NCI-H2196 treated with DMSO at 0.1 percent for 48 hours (cell line): ENCODE measurements around the gene CALCOCO2.
A peak's percentile ranks its signal among the peaks of the same experiment; 100 is the strongest.
"Not testable (repeated sequence)": the region's sequence is repeated elsewhere in the genome, so short reads cannot be mapped to it uniquely, and the experiment has no call there.

Experiments used
- DNase-seq: peaks from one replicate; lab custom pipeline; 2025; ENCODE audit not compliant: unreplicated experiment; lab: John Stamatoyannopoulos, UW

CALCOCO2 gene

DNA sequence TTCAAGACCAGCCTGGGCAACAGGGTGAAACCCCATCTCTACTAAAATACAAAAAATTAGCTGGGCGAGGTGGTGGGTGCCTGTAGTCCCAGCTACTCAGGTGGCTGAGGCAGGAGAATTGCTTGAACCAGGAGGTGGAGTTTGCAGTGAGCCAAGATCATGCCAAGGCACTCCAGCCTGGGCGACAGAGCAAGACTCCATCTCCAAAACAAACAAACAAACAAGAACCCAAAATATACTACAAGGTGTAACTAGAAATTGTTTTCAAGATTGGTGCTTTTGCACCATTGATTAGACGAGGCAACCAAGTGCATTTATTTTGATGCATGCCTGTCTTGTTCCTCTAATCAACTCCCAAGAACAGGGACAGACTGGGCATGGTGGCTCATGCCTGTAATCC lies 41.6 kb downstream of the CALCOCO2 start:
- not testable (repeated sequence) for DNase-seq

DNA sequence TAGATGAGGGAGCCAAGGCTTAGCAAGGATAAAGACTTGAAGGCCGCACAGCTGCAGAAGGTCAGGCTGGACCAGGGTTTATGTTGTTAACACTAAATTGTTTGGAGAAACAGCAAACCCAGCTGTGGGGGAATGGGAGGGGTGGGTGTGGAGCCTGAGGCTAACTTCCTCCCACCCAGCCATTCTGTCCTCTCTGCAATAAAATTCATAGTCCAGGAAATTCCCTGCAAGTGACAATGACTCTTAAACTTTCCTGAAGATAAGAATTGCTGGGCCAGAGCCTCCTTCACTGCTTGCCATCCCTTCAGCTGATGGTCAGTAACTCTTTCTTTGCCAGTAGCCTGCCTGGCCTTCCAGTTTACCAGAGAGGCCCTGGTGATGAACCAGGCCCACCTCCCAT lies 42.4 kb downstream of the CALCOCO2 start:
- no peak for DNase-seq

DNA sequence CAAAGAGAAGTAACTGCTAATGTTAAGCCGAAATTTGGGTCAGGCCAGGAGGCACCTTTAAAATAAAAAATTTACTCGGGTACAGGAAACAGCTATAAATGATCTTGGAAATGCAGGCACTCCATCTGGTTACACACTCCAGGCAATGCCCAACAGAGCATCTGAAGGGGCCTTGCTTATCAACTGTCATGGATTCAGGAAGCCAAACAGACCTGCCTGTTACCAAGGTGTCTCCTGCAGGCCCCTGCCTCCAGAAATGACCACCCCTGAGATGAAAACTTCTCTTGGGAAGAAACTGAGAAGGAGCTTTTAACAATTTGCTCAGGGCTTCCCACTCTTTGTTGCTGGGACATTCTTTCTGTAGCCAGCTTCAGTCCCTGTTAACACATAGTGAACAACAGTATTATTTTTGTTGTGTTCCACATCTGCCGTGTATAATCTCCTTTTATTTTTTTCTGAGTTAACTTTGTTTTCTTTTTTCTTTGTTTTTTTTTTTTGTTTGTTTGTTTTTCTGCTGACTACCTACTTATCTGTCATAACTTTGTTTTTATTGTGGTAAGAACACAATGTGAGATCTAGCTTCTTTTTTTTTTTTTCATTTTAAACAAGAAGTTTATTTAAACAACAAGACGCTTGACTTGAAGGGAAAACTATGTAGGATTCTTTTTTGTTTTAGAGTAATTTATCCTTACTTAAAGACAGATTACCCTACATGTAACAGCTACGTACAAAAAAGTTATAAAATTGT lies 43.0 kb downstream of the CALCOCO2 start:
- no peak for DNase-seq

DNA sequence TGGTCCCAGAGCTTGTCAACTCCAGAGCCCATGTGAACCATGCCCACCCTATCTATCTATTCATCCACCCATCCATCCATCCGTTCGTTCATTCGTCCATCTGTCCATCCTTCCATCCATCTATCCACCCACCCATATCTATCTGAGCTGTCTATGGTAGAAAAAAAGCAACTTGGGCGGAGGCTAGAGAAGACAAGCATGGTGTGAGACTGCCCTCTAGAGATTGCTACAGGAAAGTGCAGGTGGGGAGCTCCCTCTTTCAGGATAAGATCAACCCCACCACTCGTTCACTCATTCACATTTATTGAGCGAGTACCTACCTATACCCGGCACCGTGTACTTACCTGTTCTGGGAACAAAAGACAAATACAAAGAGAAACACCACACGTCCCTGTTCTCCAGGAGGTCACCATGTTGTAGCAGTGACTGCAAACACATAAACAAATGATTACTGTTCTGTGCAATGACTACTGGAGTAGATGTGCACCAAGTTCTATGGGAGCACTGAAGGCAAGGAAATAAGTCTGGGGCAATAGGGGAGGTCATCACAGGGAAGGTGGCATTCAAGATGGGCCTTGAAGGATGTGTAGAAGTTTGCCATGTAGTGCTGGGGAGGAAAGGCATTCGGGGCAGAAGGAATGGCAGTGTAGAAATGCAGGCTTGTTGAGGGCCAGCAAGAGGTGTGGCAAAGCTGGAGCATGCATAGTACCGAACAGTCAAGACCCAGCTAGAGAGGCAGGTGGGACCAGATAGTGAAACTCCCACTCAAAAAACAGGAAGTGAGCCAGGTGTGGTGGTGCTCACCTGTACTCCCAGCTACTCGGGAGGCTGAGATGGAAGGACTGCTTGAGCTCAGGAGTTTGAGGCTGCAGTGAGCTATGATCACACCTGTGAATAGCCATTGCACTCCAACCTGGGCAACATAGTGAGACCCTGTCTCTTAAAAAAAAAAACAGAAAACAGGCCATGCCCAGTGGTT lies 48.4 kb downstream of the CALCOCO2 start:
- peak; percentile 75 for DNase-seq

DNA sequence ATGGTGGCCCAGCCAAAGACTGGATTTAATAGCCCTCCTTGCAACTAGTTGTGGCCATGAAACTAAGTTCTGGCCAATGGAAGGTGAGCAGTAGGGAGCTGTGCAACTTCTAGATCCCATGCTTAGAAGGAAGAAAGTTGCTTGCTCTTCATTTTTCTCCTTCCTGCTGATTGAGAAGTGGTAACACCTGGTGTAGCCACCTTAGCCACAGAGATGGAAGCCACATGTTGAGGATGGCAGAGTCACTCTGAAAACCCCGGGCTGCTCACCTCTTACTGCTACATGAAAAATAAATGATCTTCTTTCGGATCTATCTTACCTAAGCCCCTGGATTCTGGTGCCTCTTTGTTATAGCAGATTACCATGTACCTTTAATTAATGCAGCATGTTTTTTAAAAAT lies 51.4 kb downstream of the CALCOCO2 start:
- DNase-seq: no peak

DNA sequence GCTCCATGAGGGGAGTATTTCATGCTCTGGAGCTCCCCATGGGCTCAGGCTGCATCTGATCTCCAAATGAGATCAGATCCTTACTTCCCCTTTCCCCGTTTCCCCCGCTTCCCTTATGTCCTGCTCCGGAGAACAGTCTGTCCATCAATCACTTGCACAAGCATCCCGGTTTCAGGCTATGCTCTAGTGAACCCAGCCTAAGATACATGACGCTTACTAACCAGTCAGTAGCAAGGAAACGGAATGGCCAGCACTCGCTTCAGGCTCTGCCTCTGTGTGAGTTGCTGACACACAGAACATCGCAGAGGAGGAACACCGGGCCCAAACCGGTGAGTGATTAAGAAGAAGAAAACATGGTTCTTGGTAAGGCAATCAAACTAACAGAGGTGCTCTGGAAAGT lies 52.3 kb downstream of the CALCOCO2 start:
- DNase-seq: no peak

DNA sequence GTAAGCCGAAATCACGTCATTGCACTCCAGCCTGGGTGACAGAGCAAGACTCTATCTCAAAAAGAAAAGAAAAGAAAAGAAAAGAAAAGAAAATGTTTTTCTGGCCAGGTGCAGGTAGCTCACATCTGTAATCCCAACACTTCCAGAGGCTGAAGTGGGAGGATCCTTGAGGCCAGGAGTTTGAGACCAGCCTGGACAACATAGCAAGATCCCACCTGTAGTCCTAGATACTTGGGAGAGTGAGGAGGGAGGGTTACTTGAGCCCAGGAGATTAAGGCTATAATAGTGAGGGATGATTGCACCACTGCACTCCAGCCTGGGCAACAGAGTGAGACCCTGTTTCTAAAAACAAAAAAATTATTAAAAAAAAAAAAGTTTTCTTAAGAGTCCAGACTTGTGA lies 59.3 kb downstream of the CALCOCO2 start:
- DNase-seq: no peak

DNA sequence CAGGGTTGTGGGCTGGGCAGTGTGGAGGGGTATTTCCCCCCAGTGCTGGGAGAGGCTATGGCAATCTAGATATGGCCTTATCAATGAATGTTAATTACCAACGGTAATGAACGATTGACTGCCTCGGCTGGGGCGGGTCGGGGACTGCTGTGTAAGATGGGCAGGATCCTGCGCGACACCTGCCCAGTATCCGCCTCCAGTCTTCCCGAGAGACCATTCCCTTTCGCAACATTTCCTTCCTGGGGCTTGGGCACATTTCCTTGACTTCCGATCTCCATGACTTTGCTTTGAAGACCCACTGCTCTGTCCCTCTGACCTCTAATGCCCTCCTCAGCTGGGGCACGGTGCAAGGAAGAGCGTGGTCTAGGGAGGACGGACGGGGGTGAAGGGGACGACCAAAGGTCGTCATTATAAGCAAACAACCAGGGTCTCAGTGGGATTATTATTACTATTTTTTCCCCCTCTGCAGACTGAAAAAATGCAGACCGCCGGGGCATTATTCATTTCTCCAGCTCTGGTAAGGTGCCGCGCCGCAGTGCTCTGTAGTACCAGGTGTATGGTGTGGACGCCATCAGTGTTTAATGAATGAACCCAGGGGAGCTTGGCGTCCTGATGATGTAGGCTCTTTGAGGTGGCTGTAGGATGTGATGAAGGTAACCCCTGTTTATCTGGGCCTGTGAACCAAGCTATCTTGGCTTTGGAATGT lies 62.3 kb downstream of the CALCOCO2 start:
- no peak for DNase-seq

DNA sequence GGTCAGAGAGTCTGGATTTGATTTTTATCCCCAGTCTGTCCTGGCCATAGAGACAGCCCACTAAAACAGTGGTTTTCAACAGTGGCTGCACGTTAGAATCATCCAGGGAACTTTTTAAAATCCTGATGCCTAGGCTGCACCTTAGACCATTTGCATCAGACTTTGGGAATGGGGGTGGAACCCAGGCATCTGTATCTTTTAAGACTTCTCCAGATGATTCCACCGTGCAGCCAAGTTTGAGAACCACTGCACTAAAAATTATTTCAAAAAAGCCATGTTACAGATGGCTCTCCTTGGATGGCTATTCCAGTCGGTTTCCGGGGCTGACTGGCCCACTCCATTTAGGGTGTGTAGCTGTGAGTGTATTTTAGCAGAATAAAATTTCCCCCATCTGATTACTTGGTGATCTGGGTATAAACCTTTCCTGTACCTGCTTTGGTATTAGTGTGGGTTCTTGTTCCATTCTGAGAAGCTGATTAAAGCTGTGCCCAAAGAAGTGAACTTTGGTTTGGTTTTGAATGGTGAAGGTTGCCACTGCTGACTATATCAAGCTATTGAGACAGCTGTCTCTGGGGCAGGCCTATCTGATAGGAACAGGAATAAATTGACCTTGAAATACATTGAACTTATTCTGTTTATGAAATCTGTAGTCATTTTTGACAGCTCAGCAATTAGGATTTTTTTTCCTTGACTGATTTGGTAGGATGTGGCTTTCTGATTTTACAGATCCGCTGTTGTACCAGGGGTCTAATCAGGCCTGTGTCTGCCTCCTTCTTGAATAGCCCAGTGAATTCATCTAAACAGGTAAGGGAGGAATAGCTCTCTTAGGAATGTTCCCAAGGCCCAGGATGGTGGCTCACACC lies 63.0 kb downstream of the CALCOCO2 start:
- no peak for DNase-seq

DNA sequence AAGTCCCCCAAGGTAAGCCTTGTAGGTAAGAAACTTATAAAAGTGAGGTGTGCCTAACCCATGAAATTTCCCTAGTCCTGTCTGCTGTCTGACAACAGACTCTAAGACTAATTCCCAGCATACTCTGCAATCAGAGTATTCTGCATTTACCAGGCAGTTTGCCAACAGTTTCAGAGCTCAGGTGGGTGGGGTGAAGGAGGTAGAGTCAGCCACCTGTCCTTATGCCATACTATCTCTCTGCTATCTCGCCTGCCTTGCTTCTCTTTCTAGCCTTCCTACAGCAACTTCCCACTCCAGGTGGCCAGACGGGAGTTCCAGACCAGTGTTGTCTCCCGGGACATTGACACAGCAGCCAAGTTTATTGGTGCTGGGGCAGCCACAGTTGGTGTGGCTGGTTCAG lies 64.1 kb downstream of the CALCOCO2 start:
- no peak for DNase-seq

DNA sequence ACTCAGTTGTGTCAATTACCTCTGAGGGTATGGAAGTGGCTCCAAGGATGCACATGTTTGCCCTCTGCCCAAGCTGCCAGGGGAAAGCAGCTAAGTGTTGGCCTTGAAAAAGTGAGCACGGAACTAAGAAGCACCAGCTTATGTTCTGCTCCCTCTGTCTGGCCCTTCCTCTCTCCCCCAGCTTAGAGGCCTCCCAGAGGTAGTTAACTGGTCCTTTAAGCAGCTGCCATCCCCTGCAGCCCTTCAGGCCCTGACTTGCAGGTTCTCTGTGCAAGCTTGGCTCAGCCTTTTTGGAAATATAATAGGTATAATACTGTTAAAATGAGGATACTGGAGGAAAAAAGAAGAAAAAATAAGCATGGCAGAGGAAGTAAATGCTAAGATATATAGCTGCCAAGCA lies 70.4 kb downstream of the CALCOCO2 start:
- DNase-seq: no peak

DNA sequence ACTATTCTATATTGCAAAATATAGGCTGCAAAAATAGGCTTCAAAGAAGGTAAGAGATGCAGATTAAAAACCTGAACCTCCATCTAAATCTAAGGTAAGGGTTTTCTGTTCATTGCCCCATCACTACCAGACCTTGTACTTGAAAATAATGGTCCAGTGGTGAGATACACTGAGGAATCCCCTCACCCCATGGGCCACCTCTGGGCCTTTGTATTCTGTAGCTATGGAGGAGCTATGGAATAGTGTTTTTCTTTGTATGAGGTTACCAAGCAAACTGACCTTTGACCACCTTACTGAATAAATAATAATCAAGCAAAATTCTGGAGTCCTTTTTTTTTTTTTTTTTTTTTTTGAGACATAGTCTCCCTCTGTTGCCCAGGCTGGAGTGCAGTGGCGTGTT lies 72.6 kb downstream of the CALCOCO2 start:
- DNase-seq: no peak

DNA sequence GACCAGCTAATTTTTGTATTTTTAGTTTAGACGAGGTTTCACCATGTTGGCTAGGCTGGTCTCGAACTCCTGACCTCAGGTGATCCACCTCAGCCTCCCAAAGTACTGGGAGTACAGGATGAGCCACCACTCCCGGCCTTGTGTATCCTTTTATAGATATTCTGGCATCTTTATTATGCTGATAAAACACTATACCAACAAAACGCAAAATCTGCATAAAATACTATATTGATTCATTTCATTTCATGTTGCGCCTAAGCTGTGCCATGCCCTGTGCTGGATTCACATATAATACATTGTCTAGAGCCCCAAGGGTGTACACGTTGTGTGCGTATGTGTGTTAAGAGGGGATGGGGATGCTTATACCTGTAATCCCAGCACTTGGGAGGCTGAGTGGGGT lies 73.6 kb downstream of the CALCOCO2 start:
- DNase-seq: no peak

DNA sequence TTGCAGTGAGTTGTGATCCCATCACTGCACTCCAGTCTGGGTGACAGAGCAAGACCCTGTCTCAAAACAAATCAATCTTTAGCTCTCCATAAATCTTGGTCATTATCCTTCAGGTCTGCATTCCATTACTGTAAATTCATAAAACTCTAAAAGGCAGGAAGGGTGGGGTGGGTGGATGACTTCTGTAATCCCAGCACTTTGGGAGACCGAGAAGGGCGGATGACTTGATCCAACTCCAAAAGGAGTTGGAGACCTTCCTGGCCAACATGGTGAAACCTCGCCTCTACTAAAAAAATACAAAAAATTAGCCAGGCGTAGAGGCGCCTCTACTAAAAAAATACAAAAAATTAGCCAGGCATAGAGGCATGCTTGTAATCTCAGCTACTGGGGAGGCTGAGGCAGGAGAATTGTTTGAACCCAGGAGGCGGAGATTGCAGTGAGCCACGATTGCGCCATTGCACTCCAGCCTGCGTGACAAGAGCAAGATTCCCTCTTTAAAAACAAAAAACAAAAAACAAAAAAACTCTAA lies 75.2 kb downstream of the CALCOCO2 start:
- DNase-seq: no peak

DNA sequence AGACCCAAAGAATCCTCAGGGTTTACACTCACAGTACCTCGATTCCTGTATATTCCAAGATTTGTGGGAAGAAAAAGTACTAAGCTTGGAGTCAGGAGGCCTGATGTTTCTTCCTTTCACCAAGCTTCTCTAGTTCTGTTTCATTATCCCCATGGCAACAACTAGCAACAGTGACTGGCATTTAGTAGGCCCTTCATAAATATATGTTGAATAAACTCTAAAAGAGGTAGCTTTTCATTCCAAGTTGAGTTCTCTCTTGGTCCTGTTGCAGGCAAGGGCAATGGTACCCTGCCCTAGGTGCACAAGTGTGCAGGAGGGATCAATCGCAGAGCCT lies 76.8 kb downstream of the CALCOCO2 start:
- no peak for DNase-seq

DNA sequence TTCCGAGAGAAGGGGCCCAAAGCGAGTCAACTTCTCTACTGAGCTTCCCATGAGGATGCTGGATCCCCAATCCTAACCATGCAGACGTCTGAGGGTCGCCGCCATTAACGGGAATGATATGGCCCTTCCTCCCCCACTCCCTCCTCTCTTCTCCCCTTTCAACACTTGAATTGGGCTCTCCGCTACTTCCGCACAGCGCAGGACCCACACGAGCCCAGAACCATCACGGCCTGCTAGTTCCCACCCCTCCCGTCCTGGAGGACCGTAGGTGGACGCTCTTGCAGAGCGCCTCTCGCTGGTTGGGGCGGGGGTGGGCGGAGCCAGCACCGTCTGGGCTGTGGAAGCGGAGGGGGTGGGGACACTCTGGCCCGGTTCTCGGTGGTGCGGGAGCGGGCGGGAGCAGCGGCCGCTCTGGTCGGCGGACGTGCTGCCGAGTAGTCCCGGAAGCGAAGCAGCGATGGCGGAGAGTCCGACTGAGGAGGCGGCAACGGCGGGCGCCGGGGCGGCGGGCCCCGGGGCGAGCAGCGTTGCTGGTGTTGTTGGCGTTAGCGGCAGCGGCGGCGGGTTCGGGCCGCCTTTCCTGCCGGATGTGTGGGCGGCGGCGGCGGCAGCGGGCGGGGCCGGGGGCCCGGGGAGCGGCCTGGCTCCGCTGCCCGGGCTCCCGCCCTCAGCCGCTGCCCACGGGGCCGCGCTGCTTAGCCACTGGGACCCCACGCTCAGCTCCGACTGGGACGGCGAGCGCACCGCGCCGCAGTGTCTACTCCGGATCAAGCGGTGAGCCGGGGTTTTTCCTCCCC lies 77.4 kb downstream of the CALCOCO2 start, which contains the start of gene UBE2Z:
TSS of gene UBE2Z (plus strand) at position 361 of the 797 bp plus-strand sequence. CDS start at position 458, 97 bp downstream.
- DNase-seq: peak; percentile 90

DNA sequence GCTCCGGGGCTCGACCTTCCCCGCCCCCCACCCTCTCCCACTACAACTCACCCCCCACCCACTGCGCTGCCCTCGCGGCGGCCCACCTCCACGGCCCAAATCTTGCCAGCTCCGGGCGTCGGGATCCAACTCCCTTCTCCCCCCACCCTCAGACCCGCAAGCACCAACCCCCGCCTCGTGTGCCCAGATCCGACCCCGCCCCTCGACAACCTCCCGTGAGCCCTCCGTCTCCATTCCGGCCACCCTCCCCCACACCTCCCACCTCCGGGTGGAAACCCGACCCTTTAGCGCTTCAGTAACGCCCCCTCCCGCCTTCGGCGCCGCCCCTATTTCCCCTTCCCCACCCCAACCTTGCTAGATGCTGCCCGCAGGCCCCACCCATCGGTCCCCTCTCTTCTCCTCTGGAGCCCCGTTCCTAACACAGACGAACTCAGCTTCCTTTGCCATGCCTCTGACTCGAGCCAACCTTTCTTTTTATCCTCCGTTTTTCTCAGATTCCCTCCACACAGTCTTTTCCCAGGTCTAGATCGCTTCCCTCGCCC lies 78.1 kb downstream of the CALCOCO2 start:
- DNase-seq: peak; percentile 45

DNA sequence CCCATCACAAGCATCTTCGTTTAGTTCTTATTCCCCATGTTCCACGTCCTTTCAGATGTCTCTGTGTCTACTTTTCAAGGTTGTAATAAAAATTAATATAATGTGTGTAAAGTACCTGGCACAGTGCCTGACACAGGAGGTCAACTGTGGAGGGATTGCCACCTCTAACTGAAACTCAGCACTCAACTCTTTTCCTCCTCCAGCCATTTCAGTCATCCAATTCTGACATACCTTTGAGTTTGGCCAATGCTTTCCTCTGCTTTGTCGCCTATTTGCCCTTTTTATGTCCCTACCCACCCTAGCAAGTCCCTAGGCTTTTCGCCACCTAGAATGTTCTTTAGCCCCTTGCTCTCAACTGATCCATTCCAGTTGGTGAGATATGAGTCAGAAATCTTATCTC lies 78.9 kb downstream of the CALCOCO2 start:
- DNase-seq: no peak

DNA sequence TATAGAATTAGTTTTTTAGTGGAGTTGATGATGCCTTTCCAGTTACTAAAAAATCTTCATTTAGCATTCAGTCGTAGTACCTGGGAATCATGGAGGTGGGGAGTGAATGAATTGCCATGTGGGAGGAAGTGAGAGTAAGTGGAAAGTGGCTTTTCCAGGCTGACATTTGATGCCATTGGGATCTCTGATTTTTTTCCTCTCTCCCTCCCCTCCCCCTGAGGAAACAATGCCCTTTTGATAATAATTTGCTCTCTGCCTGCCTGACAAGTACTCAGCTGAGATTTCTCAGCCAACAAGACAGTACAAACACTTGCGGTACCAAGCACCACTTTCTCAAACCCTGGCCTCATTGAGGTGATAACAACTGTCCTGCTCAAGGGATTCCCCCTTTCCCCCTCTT lies 79.5 kb downstream of the CALCOCO2 start:
- DNase-seq: no peak
